ENCODE measurements around the gene KRTAP10-5. TPM values are rescaled to one million over a fixed set of nuclear protein-coding genes. Genes with fewer than 3 reads are reported as not detected.

The KRTAP10-5 gene
- total RNA-seq, 1 donor from 2014 or later = not detected

GRCh38 chr21:44530221-44530902 lies 50.0 kb downstream of the KRTAP10-5 start:
- DNase-seq (ENCODE audit: low spot score) = no peak

- no peak for DNase-seq (ENCODE audit: low spot score)
Measured at GRCh38 chr21:44529503-44530125, 50.8 kb downstream of the KRTAP10-5 start.

Other genes with a start within 250 kb of the KRTAP10-5 start
- 20.2 TPM for gene CFAP410, start 241.2 kb downstream of the KRTAP10-5 start, total RNA-seq
- gene TRPM2, start 227.0 kb downstream of the KRTAP10-5 start, total RNA-seq = 10.0 TPM
- 3.8 TPM for gene LRRC3, start 125.1 kb downstream of the KRTAP10-5 start, total RNA-seq
- gene KRTAP10-1, start 40.4 kb downstream of the KRTAP10-5 start, total RNA-seq = not detected
- not detected for gene KRTAP10-2, start 29.1 kb downstream of the KRTAP10-5 start, total RNA-seq
- gene KRTAP10-3, start 21.8 kb downstream of the KRTAP10-5 start, total RNA-seq = not detected
- gene KRTAP10-4, start 6.9 kb downstream of the KRTAP10-5 start, total RNA-seq = not detected
- not detected for gene KRTAP10-6, start 11.9 kb upstream of the KRTAP10-5 start, total RNA-seq
- gene KRTAP10-7, start 20.0 kb upstream of the KRTAP10-5 start, total RNA-seq = not detected
- not detected for gene KRTAP10-8, start 31.5 kb upstream of the KRTAP10-5 start, total RNA-seq
- gene KRTAP10-9, start 46.5 kb upstream of the KRTAP10-5 start, total RNA-seq = not detected
- not detected for gene KRTAP10-10, start 56.8 kb upstream of the KRTAP10-5 start, total RNA-seq
- not detected for gene KRTAP10-11, start 65.8 kb upstream of the KRTAP10-5 start, total RNA-seq
- gene KRTAP12-4, start 74.1 kb upstream of the KRTAP10-5 start, total RNA-seq = not detected
- gene KRTAP12-3, start 77.3 kb upstream of the KRTAP10-5 start, total RNA-seq = not detected
- not detected for gene KRTAP12-2, start 86.3 kb upstream of the KRTAP10-5 start, total RNA-seq
- not detected for gene KRTAP12-1, start 101.6 kb upstream of the KRTAP10-5 start, total RNA-seq
- gene KRTAP10-12, start 116.6 kb upstream of the KRTAP10-5 start, total RNA-seq = not detected
- 0.10 TPM for gene TSPEAR, start 131.0 kb upstream of the KRTAP10-5 start, total RNA-seq
- 126 TPM for gene UBE2G2, start 221.2 kb upstream of the KRTAP10-5 start, total RNA-seq
- gene SUMO3, start 237.5 kb upstream of the KRTAP10-5 start, total RNA-seq = 73.4 TPM